HG03175 (cell line): ENCODE data around the gene SLC7A14.

Source experiments
- ATAC-seq: cut with Tn5 transposase; IDR thresholded peaks from one replicate; pipeline ENCODE4 v1.9.1; 2021; ENCODE audit warnings: mild to moderate bottlenecking, moderate library complexity; ENCODE audit not compliant: unreplicated experiment

SLC7A14 gene

DNA sequence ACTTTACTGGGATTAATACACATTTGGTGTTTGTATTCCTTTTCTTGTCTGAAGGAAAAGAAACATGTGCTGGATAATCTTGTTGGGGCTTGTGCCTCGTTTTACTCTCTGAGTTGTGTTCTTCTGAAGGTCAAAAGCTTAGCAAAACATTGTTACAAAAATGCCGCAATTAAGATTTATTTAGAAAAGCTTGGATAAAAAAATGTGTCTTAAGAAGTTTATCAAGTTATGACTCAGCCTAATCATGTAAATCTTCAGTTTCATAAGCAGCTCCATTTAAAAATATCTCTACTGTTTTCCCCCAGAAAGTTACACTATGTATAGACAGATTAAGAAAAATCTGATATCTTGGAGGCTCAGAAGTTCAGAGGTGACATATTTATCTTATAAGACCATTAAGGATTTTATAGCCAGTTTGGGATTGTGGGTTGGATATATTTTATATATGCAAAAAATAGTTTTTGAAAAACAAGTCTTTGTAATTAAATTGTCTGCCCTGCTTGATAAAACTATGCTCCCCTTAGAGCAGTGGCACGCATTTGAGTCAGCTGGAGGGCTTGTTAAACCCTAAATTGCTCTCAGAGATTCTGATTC, 110.7 kb downstream of the SLC7A14 start:
- ATAC-seq = no peak

DNA sequence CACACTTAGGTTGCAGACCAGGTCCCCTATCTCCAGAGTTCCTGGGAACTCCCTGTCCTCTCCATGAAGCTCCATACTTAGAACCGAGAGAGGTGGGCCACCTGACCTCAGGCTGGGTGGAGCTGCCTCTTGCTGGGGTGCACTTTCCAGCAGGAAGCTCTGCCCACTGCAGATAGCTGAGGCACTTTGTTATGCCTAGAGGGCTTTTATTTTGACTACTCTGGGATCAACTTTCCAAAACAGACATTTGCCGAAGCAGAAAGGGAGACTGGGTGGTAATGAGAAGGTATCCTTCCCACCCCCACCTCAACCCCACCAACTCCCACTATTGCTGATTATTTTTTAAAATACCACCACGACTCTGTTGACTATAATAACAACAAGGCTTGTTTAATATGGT, 112.5 kb downstream of the SLC7A14 start:
- no peak for ATAC-seq

GRCh38 chr3:170471149-170471548, 114.7 kb downstream of the SLC7A14 start:
- no peak for ATAC-seq

DNA sequence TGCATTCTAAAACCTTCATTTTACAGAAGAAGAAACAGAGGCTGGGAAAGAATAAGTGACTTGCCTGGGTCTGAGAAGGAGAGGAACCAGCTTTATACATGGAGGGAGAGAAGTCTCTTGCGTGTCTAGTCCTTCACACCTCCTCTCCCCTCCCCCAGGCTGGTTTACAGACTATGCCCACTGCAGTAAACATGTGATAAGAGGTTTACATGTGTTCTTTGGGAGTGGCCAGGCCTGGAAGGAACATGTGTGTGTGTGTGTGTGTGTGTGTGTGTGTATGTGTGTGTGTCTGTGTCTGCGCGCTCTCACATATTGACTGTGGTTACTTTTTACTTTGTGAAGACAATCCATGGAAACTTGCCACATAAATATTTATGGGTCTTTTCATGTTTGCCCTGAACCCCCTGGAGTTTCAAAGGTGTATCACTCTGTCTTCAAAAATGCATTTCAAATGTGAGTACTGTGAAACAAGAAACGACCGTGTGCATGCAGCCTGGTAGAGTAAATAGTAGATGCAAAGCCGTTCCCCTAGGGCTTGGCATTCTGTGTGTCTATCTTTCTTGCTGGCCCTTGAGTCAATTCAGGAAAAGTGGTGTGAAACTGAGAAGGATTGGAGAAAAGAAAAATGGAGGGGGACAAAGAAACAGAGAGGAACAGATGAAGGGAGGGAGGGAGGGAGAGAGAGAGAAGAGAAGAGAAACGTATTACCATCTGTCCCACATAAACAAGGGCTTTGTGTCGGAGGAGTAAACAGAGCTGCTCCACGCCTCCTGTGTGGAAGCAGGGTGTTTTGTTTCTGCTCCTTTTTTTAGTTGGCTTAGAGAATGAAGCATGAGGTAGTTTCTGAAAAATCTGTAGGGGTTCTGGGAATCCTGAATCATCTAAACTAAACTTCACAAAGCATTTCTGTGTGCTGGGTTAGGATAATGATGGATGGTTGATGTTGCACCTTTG, 115.5 kb downstream of the SLC7A14 start:
- ATAC-seq = no peak

DNA sequence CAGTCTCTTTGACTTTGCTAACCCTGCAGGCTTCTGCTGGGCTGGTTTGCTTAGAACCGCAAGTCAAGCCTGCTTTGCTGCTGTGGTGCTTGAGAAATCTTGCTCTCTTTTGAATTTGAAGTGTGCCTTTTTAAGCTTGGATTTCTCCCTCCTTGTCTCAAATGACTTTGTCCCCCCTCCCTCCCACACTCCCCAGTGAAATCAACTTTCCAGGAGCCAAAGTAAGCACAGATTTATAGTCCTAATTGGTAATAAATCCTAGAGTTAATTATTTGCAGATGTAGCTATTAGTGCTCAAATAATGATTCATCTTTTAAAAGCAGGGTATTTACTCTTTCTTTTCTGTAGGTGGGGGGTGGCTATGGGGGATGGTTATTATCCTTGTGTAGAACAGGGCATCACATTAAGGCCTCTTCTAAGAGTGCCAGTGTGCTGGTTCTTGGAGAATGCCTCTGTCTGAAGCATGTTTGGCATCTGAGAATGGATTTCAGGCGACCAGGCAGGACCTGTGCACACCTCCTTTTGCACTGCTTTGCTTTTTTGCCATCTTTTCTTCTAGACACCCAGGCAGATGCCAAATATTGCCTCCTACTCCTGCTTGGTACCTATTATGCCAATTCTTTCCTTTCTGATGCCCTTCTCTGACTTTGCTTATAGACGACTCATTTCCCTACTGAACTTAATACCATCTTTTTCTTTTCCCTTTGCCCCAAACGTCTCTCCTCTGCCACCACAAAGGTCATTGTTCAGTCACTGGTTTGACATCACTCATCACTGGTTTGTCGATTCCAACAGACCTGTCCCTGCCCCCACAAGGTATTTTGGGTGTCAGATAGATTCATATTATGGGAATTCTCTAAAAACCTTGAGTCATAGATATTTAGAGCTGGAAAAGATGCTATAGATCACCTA, 116.5 kb downstream of the SLC7A14 start:
- no peak for ATAC-seq

GRCh38 chr3:170467571-170468147, 118.2 kb downstream of the SLC7A14 start:
- no peak for ATAC-seq

- ATAC-seq = no peak
These were observed 118.9 kb downstream of the SLC7A14 start for GRCh38 chr3:170467007-170467406.

DNA sequence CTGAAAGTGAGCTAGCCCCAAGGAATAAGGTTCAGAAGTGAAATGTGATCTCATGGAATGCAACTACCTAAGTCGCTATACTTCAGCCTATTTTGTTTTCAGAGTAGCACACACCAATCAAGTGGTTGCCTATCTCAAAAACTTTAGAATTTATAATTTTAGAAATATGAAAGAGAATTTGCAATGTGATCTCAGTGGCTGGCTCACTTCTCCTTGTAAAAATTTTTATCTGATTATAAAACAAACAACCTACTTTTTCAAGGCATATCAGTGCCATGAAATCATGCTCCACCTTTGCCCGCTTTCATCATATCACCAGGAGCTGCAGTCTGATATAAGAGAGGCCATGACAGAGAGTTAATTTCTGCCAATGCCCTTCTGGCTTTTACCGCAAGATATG, 119.9 kb downstream of the SLC7A14 start:
- no peak for ATAC-seq

DNA sequence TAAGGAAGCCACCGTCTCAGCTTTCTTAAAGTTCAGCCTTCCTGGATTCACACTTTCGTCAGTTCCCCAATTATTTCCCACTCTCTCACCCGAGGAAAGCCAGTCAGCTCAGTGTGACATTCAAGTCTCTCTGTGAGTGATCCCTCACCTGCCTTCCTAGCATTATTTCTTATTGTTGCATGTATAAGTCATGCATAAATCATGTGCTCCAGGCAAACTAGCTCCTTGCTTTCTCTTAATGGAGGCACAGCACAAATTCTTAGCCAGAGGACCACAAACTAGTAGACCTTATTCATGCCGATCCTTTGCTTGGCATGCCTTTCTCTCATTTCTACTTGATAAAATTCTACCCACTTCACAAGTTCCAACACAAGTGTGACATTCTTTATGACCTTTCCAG, 122.9 kb downstream of the SLC7A14 start:
- ATAC-seq = no peak

GRCh38 chr3:170458285-170458684, 127.6 kb downstream of the SLC7A14 start:
- no peak for ATAC-seq

GRCh38 chr3:170454509-170454908, 131.4 kb downstream of the SLC7A14 start:
- ATAC-seq = no peak

DNA sequence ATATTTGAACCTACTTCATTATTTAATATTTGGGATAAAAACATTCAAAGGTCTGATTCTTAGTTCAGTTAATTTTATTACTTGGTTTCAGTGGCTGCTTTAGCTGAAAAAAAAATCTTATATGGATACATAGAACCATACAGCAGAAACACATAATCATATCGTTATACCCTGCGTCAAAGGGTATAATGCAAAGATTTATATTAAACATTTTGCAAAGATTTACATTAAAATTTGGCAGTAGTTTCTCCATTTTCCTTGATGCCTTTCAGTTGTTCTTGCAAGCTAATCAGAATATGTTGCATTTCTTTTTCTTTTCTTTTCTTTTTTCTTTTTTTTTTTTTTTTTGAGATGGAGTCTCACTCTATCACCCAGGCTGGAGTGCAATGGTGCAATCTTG, 135.8 kb downstream of the SLC7A14 start:
- ATAC-seq = no peak

DNA sequence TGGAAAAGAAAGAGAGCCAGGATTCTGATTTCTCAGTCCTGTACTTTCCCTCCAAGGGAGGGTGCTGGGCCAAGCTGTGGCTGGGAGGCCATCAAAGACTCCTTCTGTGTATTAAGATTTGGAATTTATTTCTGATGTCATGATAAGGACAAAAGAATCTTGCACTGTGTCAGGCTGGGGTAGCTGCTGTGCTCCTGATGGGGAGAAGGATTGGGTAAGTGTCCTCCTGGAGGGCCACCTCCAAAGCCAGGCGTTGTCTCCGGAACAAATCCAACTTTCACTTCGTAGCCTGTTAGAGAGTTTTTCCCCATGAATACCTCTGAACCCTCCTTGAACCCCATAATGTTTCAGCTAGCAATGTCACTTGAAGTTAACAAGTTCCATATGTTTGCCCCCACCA, 137.3 kb downstream of the SLC7A14 start:
- ATAC-seq = no peak

DNA sequence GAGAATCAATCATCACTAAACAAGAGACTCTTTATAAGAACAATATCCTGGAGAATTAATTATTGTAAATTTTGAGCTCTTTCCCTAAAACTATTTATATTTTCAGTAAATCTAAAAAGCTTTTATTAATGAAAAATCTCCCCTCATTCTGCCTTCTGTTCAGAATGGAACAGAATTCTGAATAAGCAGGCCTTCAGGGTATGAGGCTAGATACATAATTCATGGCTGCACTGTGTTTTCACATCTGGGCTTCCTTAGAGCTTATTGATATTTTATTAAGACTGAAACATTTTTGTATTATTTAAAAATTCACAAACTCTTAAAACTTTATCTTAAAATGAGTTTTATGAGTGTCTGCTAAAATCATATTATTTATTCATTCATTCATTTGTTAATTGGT, 142.4 kb downstream of the SLC7A14 start:
- ATAC-seq = no peak

- ATAC-seq = no peak
These were observed 142.9 kb downstream of the SLC7A14 start for GRCh38 chr3:170442947-170443346.

GRCh38 chr3:170441412-170441811, 144.5 kb downstream of the SLC7A14 start:
- ATAC-seq = no peak

- ATAC-seq = no peak
These were observed 145.5 kb downstream of the SLC7A14 start for GRCh38 chr3:170440344-170440743.

DNA sequence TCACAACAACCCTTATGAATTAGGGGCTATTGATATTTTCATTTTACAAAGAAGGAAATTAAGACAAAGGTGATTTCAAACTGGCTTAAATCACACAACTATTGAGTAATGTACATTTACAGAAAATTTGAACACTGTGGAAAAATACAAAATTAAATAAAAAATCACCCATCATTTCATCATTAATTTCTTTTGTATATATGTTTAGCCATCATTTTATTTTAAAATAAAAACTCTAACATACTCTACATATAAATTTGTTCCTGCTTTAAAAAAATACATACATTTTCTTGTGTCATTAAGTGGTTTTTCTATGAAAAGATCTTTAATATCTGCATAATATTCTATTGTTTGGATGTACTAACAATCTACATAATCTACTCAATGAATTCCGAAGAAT, 147.0 kb downstream of the SLC7A14 start:
- ATAC-seq = no peak

GRCh38 chr3:170437696-170438407, 148.0 kb downstream of the SLC7A14 start:
- no peak for ATAC-seq

- no peak for ATAC-seq
These were observed 148.7 kb downstream of the SLC7A14 start for GRCh38 chr3:170437176-170437575.
